WERI-Rb-1 (cell line): ENCODE results near the gene TXNDC16.

Experiments
- DNase-seq: peaks from one replicate; pipeline ENCODE4 v3.0.0-alpha.2; 2020
- H3K27ac ChIP-seq: fragments of 250-450 bp; sonication (Bioruptor Pico); 2 replicates; pipeline ENCODE4 v1.5.1; 2020; ENCODE audit warnings: mild to moderate bottlenecking, moderate library complexity
- H3K27me3 ChIP-seq: fragments of 250-450 bp; sonication (Bioruptor Pico); 2 replicates; pipeline ENCODE4 v1.5.1; 2021; ENCODE audit warnings: mild to moderate bottlenecking, low read depth, moderate library complexity; ENCODE audit not compliant: insufficient read depth, severe bottlenecking
- H3K36me3 ChIP-seq: fragments of 250-450 bp; sonication (Bioruptor Pico); 2 replicates; pipeline ENCODE4 v1.5.1; 2020; ENCODE audit warnings: mild to moderate bottlenecking, moderate library complexity
- H3K4me3 ChIP-seq: 2 replicates; pipeline ENCODE4 v1.5.1; 2011; ENCODE audit warnings: low read depth, mild to moderate bottlenecking, control low read depth, low read length
- H3K9me3 ChIP-seq: fragments of 250-450 bp; sonication (Bioruptor Pico); 2 replicates; pipeline ENCODE4 v1.5.1; 2021; ENCODE audit warnings: mild to moderate bottlenecking, moderate library complexity; ENCODE audit not compliant: severe bottlenecking
- TF ChIP-seq, protein P1 (sequence below): IDR thresholded peaks from 2 replicates; pipeline ENCODE4 v1.5.1; 2011; ENCODE audit warnings: low read depth, mild to moderate bottlenecking, control low read depth, inconsistent platforms, low read length

The TXNDC16 gene

DNA sequence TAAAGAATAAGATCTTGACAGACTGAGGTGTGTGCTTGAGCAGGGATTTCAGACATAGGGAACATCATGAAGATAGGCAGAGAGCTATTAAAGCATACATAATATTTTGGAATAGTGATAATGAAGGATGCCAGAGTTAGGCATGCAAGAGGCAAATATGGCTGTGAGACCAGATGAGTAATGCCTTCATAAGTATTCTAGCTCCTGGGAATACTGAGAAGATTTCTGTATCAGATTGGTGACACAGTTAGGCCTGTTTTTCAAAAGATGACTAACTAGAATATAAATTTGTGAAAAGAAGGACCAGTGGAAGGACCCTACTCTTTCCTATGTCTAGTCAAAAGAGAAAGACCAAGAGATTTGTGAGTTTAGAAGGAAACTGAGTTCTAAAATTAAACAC lies 108.8 kb downstream of the TXNDC16 start:
- TF ChIP-seq, protein P1, sequence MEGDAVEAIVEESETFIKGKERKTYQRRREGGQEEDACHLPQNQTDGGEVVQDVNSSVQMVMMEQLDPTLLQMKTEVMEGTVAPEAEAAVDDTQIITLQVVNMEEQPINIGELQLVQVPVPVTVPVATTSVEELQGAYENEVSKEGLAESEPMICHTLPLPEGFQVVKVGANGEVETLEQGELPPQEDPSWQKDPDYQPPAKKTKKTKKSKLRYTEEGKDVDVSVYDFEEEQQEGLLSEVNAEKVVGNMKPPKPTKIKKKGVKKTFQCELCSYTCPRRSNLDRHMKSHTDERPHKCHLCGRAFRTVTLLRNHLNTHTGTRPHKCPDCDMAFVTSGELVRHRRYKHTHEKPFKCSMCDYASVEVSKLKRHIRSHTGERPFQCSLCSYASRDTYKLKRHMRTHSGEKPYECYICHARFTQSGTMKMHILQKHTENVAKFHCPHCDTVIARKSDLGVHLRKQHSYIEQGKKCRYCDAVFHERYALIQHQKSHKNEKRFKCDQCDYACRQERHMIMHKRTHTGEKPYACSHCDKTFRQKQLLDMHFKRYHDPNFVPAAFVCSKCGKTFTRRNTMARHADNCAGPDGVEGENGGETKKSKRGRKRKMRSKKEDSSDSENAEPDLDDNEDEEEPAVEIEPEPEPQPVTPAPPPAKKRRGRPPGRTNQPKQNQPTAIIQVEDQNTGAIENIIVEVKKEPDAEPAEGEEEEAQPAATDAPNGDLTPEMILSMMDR, result no peak
- no peaks in the 10 kb centered on the region for H3K9me3 ChIP-seq
- peaks cover 8% of the 10 kb centered on the region; the same call in 1 of the 2 replicates for H3K36me3 ChIP-seq
- no peaks in the 10 kb centered on the region for H3K27me3 ChIP-seq
- no peak for DNase-seq
- no peak overlapping the region for H3K27ac ChIP-seq
- no peak overlapping the region for H3K4me3 ChIP-seq

DNA sequence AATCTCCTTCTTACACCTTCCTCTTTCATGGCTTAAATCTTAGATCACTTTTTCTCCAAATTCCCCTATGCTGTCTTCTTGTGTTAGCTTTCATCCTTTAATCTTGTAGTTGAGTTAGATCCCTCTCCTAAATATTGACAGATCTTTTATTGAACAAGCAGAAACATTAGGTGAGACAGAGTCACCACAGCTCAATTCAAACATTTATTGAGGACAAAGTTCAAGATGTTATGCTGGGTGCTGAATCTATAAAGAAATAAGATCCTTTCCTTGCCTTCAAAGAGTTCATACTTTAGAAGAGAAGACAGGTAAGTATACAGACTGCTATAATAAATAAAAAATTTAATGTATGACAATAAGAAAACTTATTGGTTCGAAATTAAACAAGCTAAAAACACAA lies 109.7 kb downstream of the TXNDC16 start:
- TF ChIP-seq, protein P1, result no peak
- DNase-seq, result no peak
- Histone ChIP-seq H3K36me3 (peaks cover 8% of the 10 kb centered on the region; the same call in 1 of the 2 replicates), H3K27ac (no peak overlapping the region), H3K9me3 (no peaks in the 10 kb centered on the region), H3K27me3 (no peaks in the 10 kb centered on the region), H3K4me3 (no peak overlapping the region)

DNA sequence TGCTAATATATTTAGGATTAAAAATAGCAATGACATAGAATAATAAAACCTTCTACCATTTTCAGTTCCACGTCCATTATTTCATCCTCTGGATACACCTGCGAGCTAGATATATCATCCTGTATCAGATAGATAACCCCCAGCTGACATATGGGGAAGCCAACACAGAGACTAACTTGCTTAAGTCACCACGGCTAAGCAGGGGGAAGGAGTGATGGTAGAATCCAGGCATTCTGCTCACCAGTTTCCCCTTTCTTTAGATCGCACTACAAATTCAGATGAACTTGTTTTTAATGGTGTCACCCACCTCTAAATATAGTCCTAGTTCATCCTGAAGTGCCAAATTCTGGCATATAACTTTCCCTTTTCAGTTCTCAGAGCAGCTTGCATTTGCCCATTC lies 110.1 kb downstream of the TXNDC16 start:
- Histone ChIP-seq H3K4me3 (no peak overlapping the region), H3K27ac (no peak overlapping the region), H3K9me3 (no peaks in the 10 kb centered on the region), H3K36me3 (peaks cover 8% of the 10 kb centered on the region; the same call in 1 of the 2 replicates), H3K27me3 (no peaks in the 10 kb centered on the region)
- TF ChIP-seq, protein P1, result no peak
- no peak for DNase-seq

DNA sequence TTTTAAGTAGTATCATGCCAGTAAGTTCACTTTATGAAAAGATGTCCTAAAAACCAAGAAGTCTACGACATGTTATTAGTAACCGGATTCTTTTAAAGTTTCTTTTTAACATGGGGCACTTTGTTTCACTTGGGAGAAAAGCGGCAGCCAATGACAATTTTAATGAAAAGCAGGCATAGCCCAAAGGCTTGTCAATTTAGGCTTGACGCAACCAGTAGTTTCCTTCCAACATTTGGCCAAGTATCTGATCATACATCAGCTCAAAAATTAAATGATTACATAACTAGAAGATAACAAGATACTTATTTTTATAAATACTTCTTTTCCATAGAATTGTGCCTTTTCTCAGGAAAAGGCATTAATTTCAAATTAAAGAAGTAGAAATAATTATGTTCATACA lies 112.8 kb downstream of the TXNDC16 start:
- DNase-seq, result no peak
- TF ChIP-seq, protein P1, result no peak

DNA sequence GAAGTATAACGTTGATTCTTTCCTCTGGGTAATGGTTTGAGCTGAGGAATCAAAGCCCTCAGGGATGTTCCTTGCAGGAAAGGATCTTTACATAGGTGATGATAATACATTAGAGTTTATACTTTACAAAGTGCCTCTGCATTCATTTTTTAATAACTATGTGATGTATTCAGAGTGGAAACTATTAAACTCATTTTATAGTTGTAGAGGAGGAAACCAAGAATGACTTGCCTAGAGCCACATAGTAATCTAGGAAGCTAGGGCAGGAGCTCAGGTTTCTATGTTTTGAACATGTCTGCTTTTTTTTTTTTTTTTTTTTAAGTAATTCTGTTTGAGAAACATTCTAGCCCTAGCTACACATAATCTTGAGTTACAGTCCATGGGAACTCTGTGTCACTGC lies 117.3 kb downstream of the TXNDC16 start:
- H3K4me3 ChIP-seq, result no peak overlapping the region
- no peak for DNase-seq
- peaks cover 8% of the 10 kb centered on the region; the same call in 1 of the 2 replicates for H3K36me3 ChIP-seq
- no peaks in the 10 kb centered on the region for H3K27me3 ChIP-seq
- no peak overlapping the region for H3K27ac ChIP-seq
- H3K9me3 ChIP-seq, result no peaks in the 10 kb centered on the region
- TF ChIP-seq, protein P1, result no peak

More for the DNA sequence above, 112.8 kb downstream of the TXNDC16 start:
- Histone ChIP-seq H3K27me3 (no peaks in the 10 kb centered on the region), H3K9me3 (no peaks in the 10 kb centered on the region), H3K27ac (no peak overlapping the region), H3K4me3 (no peak overlapping the region), H3K36me3 (peaks cover 8% of the 10 kb centered on the region; the same call in 1 of the 2 replicates)

DNA sequence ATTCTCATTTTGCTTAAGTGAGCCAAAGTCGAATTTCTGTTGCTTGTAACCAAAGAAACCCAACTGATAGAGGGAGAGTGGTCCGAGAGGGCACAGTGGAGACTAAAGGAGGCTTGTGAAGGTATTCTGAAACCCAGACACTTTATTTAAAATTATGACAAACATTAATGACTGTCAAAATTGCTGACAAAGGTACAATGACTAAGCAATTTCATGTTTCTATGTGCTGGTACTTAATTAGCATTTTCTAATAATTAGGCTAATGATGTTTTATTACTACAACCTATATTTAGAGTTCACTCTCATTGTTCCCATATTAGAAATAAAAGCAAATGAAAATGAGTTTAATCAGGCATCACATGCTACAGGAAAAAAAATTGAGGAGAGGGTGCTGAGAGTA lies 121.8 kb downstream of the TXNDC16 start:
- H3K27me3 ChIP-seq, result no peaks in the 10 kb centered on the region
- no peak overlapping the region for H3K27ac ChIP-seq
- H3K36me3 ChIP-seq, result no peaks in the 10 kb centered on the region
- H3K9me3 ChIP-seq, result no peaks in the 10 kb centered on the region
- no peak overlapping the region for H3K4me3 ChIP-seq
- DNase-seq, result no peak
- TF ChIP-seq, protein P1, result no peak
